Measurements from ENCODE around the gene OVAAL. TPM values are rescaled to one million over a fixed set of nuclear protein-coding genes. Genes with fewer than 3 reads are reported as not detected.

Gene OVAAL
- total and polyA plus RNA-seq, 8 donors = not detected

GRCh38 chr1:180524160-180524914, 34.4 kb upstream of the OVAAL start:
- no peaks in the 10 kb centered on the region for H3K4me1 ChIP-seq
- no peak overlapping the region for H3K4me3 ChIP-seq
- no peaks in the 10 kb centered on the region for H3K9me3 ChIP-seq
- H3K36me3 ChIP-seq = no peaks in the 10 kb centered on the region
- intact Hi-C loops (cut with DNase I; ENCODE audit: low total_unique reads) = no loop called here
- H3K27me3 ChIP-seq = no peaks in the 10 kb centered on the region
- TF ChIP-seq, protein P1, sequence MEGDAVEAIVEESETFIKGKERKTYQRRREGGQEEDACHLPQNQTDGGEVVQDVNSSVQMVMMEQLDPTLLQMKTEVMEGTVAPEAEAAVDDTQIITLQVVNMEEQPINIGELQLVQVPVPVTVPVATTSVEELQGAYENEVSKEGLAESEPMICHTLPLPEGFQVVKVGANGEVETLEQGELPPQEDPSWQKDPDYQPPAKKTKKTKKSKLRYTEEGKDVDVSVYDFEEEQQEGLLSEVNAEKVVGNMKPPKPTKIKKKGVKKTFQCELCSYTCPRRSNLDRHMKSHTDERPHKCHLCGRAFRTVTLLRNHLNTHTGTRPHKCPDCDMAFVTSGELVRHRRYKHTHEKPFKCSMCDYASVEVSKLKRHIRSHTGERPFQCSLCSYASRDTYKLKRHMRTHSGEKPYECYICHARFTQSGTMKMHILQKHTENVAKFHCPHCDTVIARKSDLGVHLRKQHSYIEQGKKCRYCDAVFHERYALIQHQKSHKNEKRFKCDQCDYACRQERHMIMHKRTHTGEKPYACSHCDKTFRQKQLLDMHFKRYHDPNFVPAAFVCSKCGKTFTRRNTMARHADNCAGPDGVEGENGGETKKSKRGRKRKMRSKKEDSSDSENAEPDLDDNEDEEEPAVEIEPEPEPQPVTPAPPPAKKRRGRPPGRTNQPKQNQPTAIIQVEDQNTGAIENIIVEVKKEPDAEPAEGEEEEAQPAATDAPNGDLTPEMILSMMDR (IDR thresholded peaks at IDR 0.05) = no peak
- TF ChIP-seq POLR2A (IDR thresholded peaks at IDR 0.05) (no peak), POLR2AphosphoS5 (IDR thresholded peaks at IDR 0.05) (no peak)
- no peak overlapping the region for H3K27ac ChIP-seq
- no peak for DNase-seq
- 79 to 85% (median 79%) methylated on average over 7 of the region's 7 CpGs for WGBS, 5 donors

- H3K36me3 ChIP-seq = no peaks in the 10 kb centered on the region
- no peaks in the 10 kb centered on the region for H3K4me1 ChIP-seq
- no peaks in the 10 kb centered on the region for H3K9me3 ChIP-seq
- H3K4me3 ChIP-seq = no peak overlapping the region
- H3K27me3 ChIP-seq = no peaks in the 10 kb centered on the region
- TF ChIP-seq, protein P1 (IDR thresholded peaks at IDR 0.05) = no peak
- TF ChIP-seq POLR2AphosphoS5 (IDR thresholded peaks at IDR 0.05) (no peak), POLR2A (IDR thresholded peaks at IDR 0.05) (no peak), EP300 (IDR thresholded peaks at IDR 0.05) (no peak)
- no peak overlapping the region for H3K27ac ChIP-seq
- DNase-seq = no peak
- WGBS, 5 donors = 59 to 76% (median 73%) methylated on average over 6 to 7 of the region's 7 CpGs
- intact Hi-C loops (cut with DNase I; ENCODE audit: low total_unique reads) = no loop called here
Measured at GRCh38 chr1:180524915-180525714, 33.6 kb upstream of the OVAAL start.

GRCh38 chr1:180525715-180526039, 33.1 kb upstream of the OVAAL start:
- 23 to 44% (median 29%) methylated on average over 2 of the region's 2 CpGs for WGBS, 5 donors
- TF ChIP-seq EP300 (IDR thresholded peaks at IDR 0.05) = no peak
- no peak for TF ChIP-seq POLR2AphosphoS5 (IDR thresholded peaks at IDR 0.05)
- no peaks in the 10 kb centered on the region for H3K9me3 ChIP-seq
- no peaks in the 10 kb centered on the region for H3K4me1 ChIP-seq
- H3K4me3 ChIP-seq = no peak overlapping the region
- no peaks in the 10 kb centered on the region for H3K27me3 ChIP-seq
- no peaks in the 10 kb centered on the region for H3K36me3 ChIP-seq
- H3K27ac ChIP-seq = no peak overlapping the region
- intact Hi-C loops (cut with DNase I; ENCODE audit: low total_unique reads) = no loop called here
- DNase-seq = peak in 1 of 2 donors; percentile 36

GRCh38 chr1:180527101-180527669, 31.6 kb upstream of the OVAAL start:
- intact Hi-C loops (cut with DNase I; ENCODE audit: low total_unique reads) = no loop called here
- Histone ChIP-seq H3K27me3 (no peaks in the 10 kb centered on the region), H3K27ac (no peak overlapping the region), H3K4me1 (no peaks in the 10 kb centered on the region), H3K36me3 (no peaks in the 10 kb centered on the region), H3K4me3 (no peak overlapping the region), H3K9me3 (no peaks in the 10 kb centered on the region)
- WGBS, 5 donors = 41 to 76% (median 56%) methylated on average over 5 of the region's 5 CpGs
- DNase-seq = no peak
- TF ChIP-seq POLR2AphosphoS5 (IDR thresholded peaks at IDR 0.05) (no peak), POLR2A (IDR thresholded peaks at IDR 0.05) (no peak), EP300 (IDR thresholded peaks at IDR 0.05) (no peak)

- no peaks in the 10 kb centered on the region for H3K27me3 ChIP-seq
- H3K9me3 ChIP-seq = no peaks in the 10 kb centered on the region
- H3K4me1 ChIP-seq = peaks cover 0 to 6% (median 0%) of the 10 kb centered on the region in 4 donors
- no peak overlapping the region for H3K4me3 ChIP-seq
- TF ChIP-seq POLR2A (IDR thresholded peaks at IDR 0.05) (no peak), POLR2AphosphoS5 (IDR thresholded peaks at IDR 0.05) (no peak), EP300 (IDR thresholded peaks at IDR 0.05) (no peak)
- TF ChIP-seq, protein P1 (IDR thresholded peaks at IDR 0.05) = no peak
- no peak overlapping the region for H3K27ac ChIP-seq
- intact Hi-C loops (cut with DNase I; ENCODE audit: low total_unique reads) = no loop called here
- H3K36me3 ChIP-seq = no peaks in the 10 kb centered on the region
- no peak for DNase-seq
- WGBS, 5 donors = 83 to 89% (median 86%) methylated on average over 11 of the region's 11 CpGs
Measured at GRCh38 chr1:180528868-180529470, 29.8 kb upstream of the OVAAL start.
